ENCODE results near the gene KLHL42. TPM values are rescaled to one million over a fixed set of nuclear protein-coding genes. Genes with fewer than 3 reads are reported as not detected.

Gene KLHL42
- total RNA-seq, 1 experiment from 2014 or later, result 35.8 TPM

GRCh38 chr12:27826076-27826475 lies 46.0 kb downstream of the KLHL42 start:
- no peak overlapping the region for H2BK5ac ChIP-seq (ENCODE audit: insufficient read length, low read length)
- no peaks in the 10 kb centered on the region for H3K27me3 ChIP-seq (ENCODE audit: insufficient read depth, low read length)
- no peak overlapping the region for H2BK120ac ChIP-seq (ENCODE audit: low read depth, low read length, poor library complexity, severe bottlenecking)
- no peaks in the 10 kb centered on the region for H3K9me3 ChIP-seq (ENCODE audit: control insufficient read depth, low read depth, low read length)
- no peak overlapping the region for H3K56ac ChIP-seq (ENCODE audit: insufficient read length, low read depth, low read length)
- TF ChIP-seq, protein P1, sequence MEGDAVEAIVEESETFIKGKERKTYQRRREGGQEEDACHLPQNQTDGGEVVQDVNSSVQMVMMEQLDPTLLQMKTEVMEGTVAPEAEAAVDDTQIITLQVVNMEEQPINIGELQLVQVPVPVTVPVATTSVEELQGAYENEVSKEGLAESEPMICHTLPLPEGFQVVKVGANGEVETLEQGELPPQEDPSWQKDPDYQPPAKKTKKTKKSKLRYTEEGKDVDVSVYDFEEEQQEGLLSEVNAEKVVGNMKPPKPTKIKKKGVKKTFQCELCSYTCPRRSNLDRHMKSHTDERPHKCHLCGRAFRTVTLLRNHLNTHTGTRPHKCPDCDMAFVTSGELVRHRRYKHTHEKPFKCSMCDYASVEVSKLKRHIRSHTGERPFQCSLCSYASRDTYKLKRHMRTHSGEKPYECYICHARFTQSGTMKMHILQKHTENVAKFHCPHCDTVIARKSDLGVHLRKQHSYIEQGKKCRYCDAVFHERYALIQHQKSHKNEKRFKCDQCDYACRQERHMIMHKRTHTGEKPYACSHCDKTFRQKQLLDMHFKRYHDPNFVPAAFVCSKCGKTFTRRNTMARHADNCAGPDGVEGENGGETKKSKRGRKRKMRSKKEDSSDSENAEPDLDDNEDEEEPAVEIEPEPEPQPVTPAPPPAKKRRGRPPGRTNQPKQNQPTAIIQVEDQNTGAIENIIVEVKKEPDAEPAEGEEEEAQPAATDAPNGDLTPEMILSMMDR (conservative IDR thresholded peaks at IDR 0.05), result no peak
- H4K8ac ChIP-seq (replicated peaks; ENCODE audit: insufficient read length, low read depth, low read length), result no peak overlapping the region
- Mint-ChIP-seq H3K4me3 (no peak overlapping the region), H3K27me3 (ENCODE audit: low read depth) (peaks cover 1% of the 10 kb centered on the region; the same call in 1 of the 2 replicates), H3K27ac (no peak overlapping the region), H3K4me1 (0 out of 4 replicates have a peak, but pooled peaks cover 0 to 6% of the 10 kb centered on the region in 2 experiments), H3K9me3 (no peaks in the 10 kb centered on the region), H3K36me3 (ENCODE audit: insufficient read depth in 1 of 3, low read depth in 3 of 3) (no peaks in the 10 kb centered on the region)
- H2AK5ac ChIP-seq (ENCODE audit: insufficient read length, low read length), result no peak overlapping the region
- H3K4me2 ChIP-seq (ENCODE audit: insufficient read depth, insufficient read length, low read length), result no peak overlapping the region
- no peak overlapping the region for H4K5ac ChIP-seq (ENCODE audit: insufficient read length, low read depth, low read length)
- H3K18ac ChIP-seq (ENCODE audit: insufficient read length, low read depth, low read length), result no peak overlapping the region
- DNase-seq, result no peak
- no peaks in the 10 kb centered on the region for H3K79me2 ChIP-seq (ENCODE audit: insufficient read depth, low read length)
- no peaks in the 10 kb centered on the region for H3K79me1 ChIP-seq (ENCODE audit: insufficient read depth, low read depth, low read length, poor library complexity, severe bottlenecking)
- H4K91ac ChIP-seq (ENCODE audit: insufficient read length, low read depth, low read length), result no peak overlapping the region
- no peaks in the 10 kb centered on the region for H3K23me2 ChIP-seq (ENCODE audit: insufficient read length, low read depth, low read length, poor library complexity, severe bottlenecking)
- no peak overlapping the region for H3T11ph ChIP-seq (ENCODE audit: low read length)
- WGBS (ENCODE audit: extremely low coverage, insufficient read length, low lambda C conversion rate), result no CpG with 5 or more reads among the region's 1 CpG
- H3K4ac ChIP-seq (ENCODE audit: low read depth, low read length), result no peak overlapping the region
- no peak overlapping the region for H3K23ac ChIP-seq (ENCODE audit: insufficient read length, low read depth, low read length)
- H2BK20ac ChIP-seq (ENCODE audit: low read depth, low read length, poor library complexity, severe bottlenecking), result no peak overlapping the region
- no peak overlapping the region for H3K14ac ChIP-seq (ENCODE audit: insufficient read depth, low read length)
- no peak overlapping the region for H3K9ac ChIP-seq (ENCODE audit: extremely low read depth, insufficient read length, low read length)
- H3K4me1 ChIP-seq (ENCODE audit: insufficient read depth, low read length), result no peaks in the 10 kb centered on the region
- no peak overlapping the region for H3K27ac ChIP-seq (ENCODE audit: insufficient read length, low read depth, low read length)
- H2AFZ ChIP-seq (ENCODE audit: low read length), result no peak overlapping the region
- H4K20me1 ChIP-seq (ENCODE audit: control insufficient read depth, insufficient read depth, insufficient read length), result no peaks in the 10 kb centered on the region
- no peak overlapping the region for H2BK12ac ChIP-seq (ENCODE audit: insufficient read length, low read depth, low read length)
- H2BK15ac ChIP-seq (ENCODE audit: low read depth, low read length), result no peak overlapping the region

Data from H9 (cell line).